ENCODE results near the gene NECTIN4. TPM values are rescaled to one million over a fixed set of nuclear protein-coding genes. Genes with fewer than 3 reads are reported as not detected.
"Not testable (repeated sequence)": the region's sequence is repeated elsewhere in the genome, so short reads cannot be mapped to it uniquely, and the experiment has no call there.

NECTIN4 gene
- total RNA-seq, 4 donors from 2014 or later, result 0.27 to 1.9 TPM; not detected in 2

- WGBS, 2 donors (ENCODE audit: low coverage in 1 of 2), result 93 to 100% methylated on average over 2 to 3 of the region's 3 CpGs
- TF ChIP-seq CTCF (IDR thresholded peaks at IDR 0.05), result no peak
- no peak for TF ChIP-seq POLR2AphosphoS5 (IDR thresholded peaks at IDR 0.05)
- no peak for TF ChIP-seq POLR2A (IDR thresholded peaks at IDR 0.05)
- no peak for TF ChIP-seq EP300 (IDR thresholded peaks at IDR 0.05)
- Histone ChIP-seq H3K4me1 (peaks cover 0 to 12% (median 0%) of the 10 kb centered on the region in 3 donors), H3K4me3 (no peak overlapping the region), H3K36me3 (peaks cover 0 to 4% of the 10 kb centered on the region in 2 donors), H3K9me3 (no peaks in the 10 kb centered on the region), H3K27me3 (no peaks in the 10 kb centered on the region), H3K27ac (no peak overlapping the region)
- no peak for ATAC-seq
Observed at GRCh38 chr1:161033751-161034150, 55.6 kb downstream of the NECTIN4 start.

- Histone ChIP-seq H3K9me3 (no peaks in the 10 kb centered on the region), H3K36me3 (no peaks in the 10 kb centered on the region), H3K4me3 (no peak overlapping the region), H3K27ac (no peak overlapping the region), H3K27me3 (no peaks in the 10 kb centered on the region), H3K4me1 (no peaks in the 10 kb centered on the region)
- TF ChIP-seq POLR2AphosphoS5 (IDR thresholded peaks at IDR 0.05) (no peak), CTCF (IDR thresholded peaks at IDR 0.05) (no peak), EP300 (IDR thresholded peaks at IDR 0.05) (no peak), POLR2A (IDR thresholded peaks at IDR 0.05) (no peak)
- WGBS, 2 donors (ENCODE audit: low coverage in 1 of 2), result 44 to 75% methylated on average over 1 of the region's 1 CpG
- no peak for ATAC-seq
Observed at GRCh38 chr1:161032409-161032808, 56.9 kb downstream of the NECTIN4 start.

- Histone ChIP-seq H3K27me3 (no peaks in the 10 kb centered on the region), H3K4me1 (no peaks in the 10 kb centered on the region), H3K36me3 (no peaks in the 10 kb centered on the region), H3K9me3 (no peaks in the 10 kb centered on the region), H3K27ac (no peak overlapping the region), H3K4me3 (no peak overlapping the region)
- TF ChIP-seq POLR2AphosphoS5 (IDR thresholded peaks at IDR 0.05) (no peak), CTCF (IDR thresholded peaks at IDR 0.05) (no peak), POLR2A (IDR thresholded peaks at IDR 0.05) (no peak), EP300 (IDR thresholded peaks at IDR 0.05) (no peak)
- no peak for ATAC-seq
- 59 to 89% methylated on average over 1 to 2 of the region's 2 CpGs for WGBS, 2 donors (ENCODE audit: low coverage in 1 of 2)
Observed at GRCh38 chr1:161031874-161032273, 57.5 kb downstream of the NECTIN4 start.

GRCh38 chr1:161029466-161029865 lies 59.9 kb downstream of the NECTIN4 start:
- H3K36me3 ChIP-seq, H3K27ac ChIP-seq, H3K9me3 ChIP-seq, ATAC-seq, H3K4me1 ChIP-seq, H3K27me3 ChIP-seq, H3K4me3 ChIP-seq: not testable (repeated sequence)
- no CpG with 5 or more reads among the region's 32 CpGs for WGBS, 2 donors (ENCODE audit: low coverage in 1 of 2)

- not testable (repeated sequence) for H3K9me3 ChIP-seq, H3K4me1 ChIP-seq, H3K4me3 ChIP-seq, ATAC-seq, H3K36me3 ChIP-seq, H3K27ac ChIP-seq
- WGBS, 2 donors (ENCODE audit: low coverage in 1 of 2), result 71% methylated on average over 1 of the region's 1 CpG; no CpG with 5 or more reads in 1 of the 2 donors
- peaks cover 19% of the 10 kb centered on the region for H3K27me3 ChIP-seq
Observed at GRCh38 chr1:161026954-161027353, 62.4 kb downstream of the NECTIN4 start.

- H3K9me3 ChIP-seq, H3K4me3 ChIP-seq, H3K36me3 ChIP-seq, ATAC-seq, H3K27ac ChIP-seq: not testable (repeated sequence)
- H3K4me1 ChIP-seq, result peaks cover 0 to 17% (median 7%) of the 10 kb centered on the region in 3 donors
- peaks cover 41% of the 10 kb centered on the region for H3K27me3 ChIP-seq
- 100% methylated on average over 2 of the region's 12 CpGs; no CpG with 5 or more reads in 1 of the 2 donors for WGBS, 2 donors (ENCODE audit: low coverage in 1 of 2)
Observed at GRCh38 chr1:161022432-161022831, 66.9 kb downstream of the NECTIN4 start.

- no peak for ATAC-seq
- TF ChIP-seq POLR2AphosphoS5 (IDR thresholded peaks at IDR 0.05) (no peak), EP300 (IDR thresholded peaks at IDR 0.05) (no peak), CTCF (IDR thresholded peaks at IDR 0.05) (no peak), POLR2A (IDR thresholded peaks at IDR 0.05) (no peak)
- H3K4me3 ChIP-seq, result no peak overlapping the region
- peaks cover 0 to 17% (median 7%) of the 10 kb centered on the region in 3 donors for H3K4me1 ChIP-seq
- peaks cover 41% of the 10 kb centered on the region for H3K27me3 ChIP-seq
- no peaks in the 10 kb centered on the region for H3K36me3 ChIP-seq
- H3K9me3 ChIP-seq, result no peaks in the 10 kb centered on the region
- H3K27ac ChIP-seq, result no peak overlapping the region
- 92 to 94% methylated on average over 2 of the region's 2 CpGs for WGBS, 2 donors (ENCODE audit: low coverage in 1 of 2)
Observed at GRCh38 chr1:161021970-161022353, 67.4 kb downstream of the NECTIN4 start.

Data from gastroesophageal sphincter (tissue), 4 donors.